Ovary (tissue), 3 donors: ENCODE results near the gene CHRNA10.

Experiments used
- CTCF ChIP-seq, 3 donors: fragments of 450-650 bp in 2 of 3; fragments of 200-600 bp in 1 of 3; IDR thresholded peaks; one replicate each; pipeline versions ENCODE4 v1.5.1 to v1.8.0; 2016 to 2022; ENCODE audit warnings: antibody characterized with exemption in 3 of 3, mild to moderate bottlenecking in 1 of 3
- EP300 ChIP-seq: sonication (generic); formaldehyde crosslinking; IDR thresholded peaks from one replicate; pipeline ENCODE4 v1.6.1; 2017; ENCODE audit warnings: antibody characterized with exemption
- POLR2A ChIP-seq: fragments of 450-650 bp; IDR thresholded peaks from one replicate; pipeline ENCODE4 v1.6.1; 2017; ENCODE audit warnings: antibody characterized with exemption, mild to moderate bottlenecking, moderate library complexity
- donor health status: DM: no; HTN: no; CAD: no.

- TF ChIP-seq CTCF (IDR thresholded peaks at IDR 0.05) (no peak), EP300 (no peak), POLR2A (no peak)
These were observed 39.0 kb downstream of the CHRNA10 start for GRCh38 chr11:3632070-3632660.
